GM23338 (cell line): ENCODE data around the gene BCL2. TPM values are rescaled to one million over a fixed set of nuclear protein-coding genes. Genes with fewer than 3 reads are reported as not detected.

Experiments used
- EZH2 ChIP-seq: fragments of 200-600 bp; sonication (generic); IDR thresholded peaks from one replicate; pipeline ENCODE4 v1.8.0; 2017; ENCODE audit warnings: antibody characterized with exemption, mild to moderate bottlenecking, low read depth; ENCODE audit not compliant: unreplicated experiment
- EZH2phosphoT487 ChIP-seq: fragments of 200-600 bp; sonication (generic); IDR thresholded peaks from one replicate; pipeline ENCODE4 v1.8.1; 2018; ENCODE audit warnings: antibody characterized with exemption; ENCODE audit not compliant: unreplicated experiment
- STAT1 ChIP-seq: IDR thresholded peaks from one replicate; pipeline ENCODE4 v1.6.1; 2016; ENCODE audit warnings: antibody characterized with exemption; ENCODE audit not compliant: unreplicated experiment
- polyA plus RNA-seq: library from polyadenylated mRNA; unstranded; fragments of >200 nt; fragmentation: Nextera tagmentation; extraction: Ambion mirVana; gene quantifications from 2 replicates; pipeline ENCODE4 v1.2.1, GENCODE V29; 2016
- total RNA-seq: library from RNA; depleted of rRNA; stranded (reverse); fragments of >200 nt; shearing (Covaris generic); gene quantifications from 2 replicates; pipeline ENCODE4 v1.2.3, GENCODE V29; 2014
- TF ChIP-seq, protein P1 (sequence below): fragments of 250-450 bp; sonication (Bioruptor Pico); IDR thresholded peaks from 2 replicates; pipeline ENCODE4 v1.5.0; 2020; ENCODE audit warnings: mild to moderate bottlenecking, moderate library complexity
- TF ChIP-seq, protein P2 (sequence below): IDR thresholded peaks from one replicate; pipeline ENCODE4 v1.6.1; 2018; ENCODE audit warnings: antibody characterized with exemption; ENCODE audit not compliant: unreplicated experiment

Gene BCL2
- total and polyA plus RNA-seq, 2 experiments from 2014 or later, result 1.2 to 4.0 TPM

GRCh38 chr18:63131959-63132818, 187.4 kb downstream of the BCL2 start (continued):
- TF ChIP-seq, protein P1, sequence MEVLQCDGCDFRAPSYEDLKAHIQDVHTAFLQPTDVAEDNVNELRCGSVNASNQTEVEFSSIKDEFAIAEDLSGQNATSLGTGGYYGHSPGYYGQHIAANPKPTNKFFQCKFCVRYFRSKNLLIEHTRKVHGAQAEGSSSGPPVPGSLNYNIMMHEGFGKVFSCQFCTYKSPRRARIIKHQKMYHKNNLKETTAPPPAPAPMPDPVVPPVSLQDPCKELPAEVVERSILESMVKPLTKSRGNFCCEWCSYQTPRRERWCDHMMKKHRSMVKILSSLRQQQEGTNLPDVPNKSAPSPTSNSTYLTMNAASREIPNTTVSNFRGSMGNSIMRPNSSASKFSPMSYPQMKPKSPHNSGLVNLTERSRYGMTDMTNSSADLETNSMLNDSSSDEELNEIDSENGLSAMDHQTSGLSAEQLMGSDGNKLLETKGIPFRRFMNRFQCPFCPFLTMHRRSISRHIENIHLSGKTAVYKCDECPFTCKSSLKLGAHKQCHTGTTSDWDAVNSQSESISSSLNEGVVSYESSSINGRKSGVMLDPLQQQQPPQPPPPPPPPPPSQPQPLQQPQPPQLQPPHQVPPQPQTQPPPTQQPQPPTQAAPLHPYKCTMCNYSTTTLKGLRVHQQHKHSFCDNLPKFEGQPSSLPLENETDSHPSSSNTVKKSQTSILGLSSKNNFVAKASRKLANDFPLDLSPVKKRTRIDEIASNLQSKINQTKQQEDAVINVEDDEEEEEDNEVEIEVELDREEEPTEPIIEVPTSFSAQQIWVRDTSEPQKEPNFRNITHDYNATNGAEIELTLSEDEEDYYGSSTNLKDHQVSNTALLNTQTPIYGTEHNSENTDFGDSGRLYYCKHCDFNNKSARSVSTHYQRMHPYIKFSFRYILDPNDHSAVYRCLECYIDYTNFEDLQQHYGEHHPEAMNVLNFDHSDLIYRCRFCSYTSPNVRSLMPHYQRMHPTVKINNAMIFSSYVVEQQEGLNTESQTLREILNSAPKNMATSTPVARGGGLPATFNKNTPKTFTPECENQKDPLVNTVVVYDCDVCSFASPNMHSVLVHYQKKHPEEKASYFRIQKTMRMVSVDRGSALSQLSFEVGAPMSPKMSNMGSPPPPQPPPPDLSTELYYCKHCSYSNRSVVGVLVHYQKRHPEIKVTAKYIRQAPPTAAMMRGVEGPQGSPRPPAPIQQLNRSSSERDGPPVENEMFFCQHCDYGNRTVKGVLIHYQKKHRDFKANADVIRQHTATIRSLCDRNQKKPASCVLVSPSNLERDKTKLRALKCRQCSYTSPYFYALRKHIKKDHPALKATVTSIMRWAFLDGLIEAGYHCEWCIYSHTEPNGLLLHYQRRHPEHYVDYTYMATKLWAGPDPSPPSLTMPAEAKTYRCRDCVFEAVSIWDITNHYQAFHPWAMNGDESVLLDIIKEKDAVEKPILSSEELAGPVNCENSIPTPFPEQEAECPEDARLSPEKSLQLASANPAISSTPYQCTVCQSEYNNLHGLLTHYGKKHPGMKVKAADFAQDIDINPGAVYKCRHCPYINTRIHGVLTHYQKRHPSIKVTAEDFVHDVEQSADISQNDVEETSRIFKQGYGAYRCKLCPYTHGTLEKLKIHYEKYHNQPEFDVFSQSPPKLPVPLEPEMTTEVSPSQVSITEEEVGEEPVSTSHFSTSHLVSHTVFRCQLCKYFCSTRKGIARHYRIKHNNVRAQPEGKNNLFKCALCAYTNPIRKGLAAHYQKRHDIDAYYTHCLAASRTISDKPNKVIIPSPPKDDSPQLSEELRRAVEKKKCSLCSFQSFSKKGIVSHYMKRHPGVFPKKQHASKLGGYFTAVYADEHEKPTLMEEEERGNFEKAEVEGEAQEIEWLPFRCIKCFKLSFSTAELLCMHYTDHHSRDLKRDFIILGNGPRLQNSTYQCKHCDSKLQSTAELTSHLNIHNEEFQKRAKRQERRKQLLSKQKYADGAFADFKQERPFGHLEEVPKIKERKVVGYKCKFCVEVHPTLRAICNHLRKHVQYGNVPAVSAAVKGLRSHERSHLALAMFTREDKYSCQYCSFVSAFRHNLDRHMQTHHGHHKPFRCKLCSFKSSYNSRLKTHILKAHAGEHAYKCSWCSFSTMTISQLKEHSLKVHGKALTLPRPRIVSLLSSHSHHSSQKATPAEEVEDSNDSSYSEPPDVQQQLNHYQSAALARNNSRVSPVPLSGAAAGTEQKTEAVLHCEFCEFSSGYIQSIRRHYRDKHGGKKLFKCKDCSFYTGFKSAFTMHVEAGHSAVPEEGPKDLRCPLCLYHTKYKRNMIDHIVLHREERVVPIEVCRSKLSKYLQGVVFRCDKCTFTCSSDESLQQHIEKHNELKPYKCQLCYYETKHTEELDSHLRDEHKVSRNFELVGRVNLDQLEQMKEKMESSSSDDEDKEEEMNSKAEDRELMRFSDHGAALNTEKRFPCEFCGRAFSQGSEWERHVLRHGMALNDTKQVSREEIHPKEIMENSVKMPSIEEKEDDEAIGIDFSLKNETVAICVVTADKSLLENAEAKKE (CRISPR knock-in tag), result no peak
- TF ChIP-seq, protein P2, sequence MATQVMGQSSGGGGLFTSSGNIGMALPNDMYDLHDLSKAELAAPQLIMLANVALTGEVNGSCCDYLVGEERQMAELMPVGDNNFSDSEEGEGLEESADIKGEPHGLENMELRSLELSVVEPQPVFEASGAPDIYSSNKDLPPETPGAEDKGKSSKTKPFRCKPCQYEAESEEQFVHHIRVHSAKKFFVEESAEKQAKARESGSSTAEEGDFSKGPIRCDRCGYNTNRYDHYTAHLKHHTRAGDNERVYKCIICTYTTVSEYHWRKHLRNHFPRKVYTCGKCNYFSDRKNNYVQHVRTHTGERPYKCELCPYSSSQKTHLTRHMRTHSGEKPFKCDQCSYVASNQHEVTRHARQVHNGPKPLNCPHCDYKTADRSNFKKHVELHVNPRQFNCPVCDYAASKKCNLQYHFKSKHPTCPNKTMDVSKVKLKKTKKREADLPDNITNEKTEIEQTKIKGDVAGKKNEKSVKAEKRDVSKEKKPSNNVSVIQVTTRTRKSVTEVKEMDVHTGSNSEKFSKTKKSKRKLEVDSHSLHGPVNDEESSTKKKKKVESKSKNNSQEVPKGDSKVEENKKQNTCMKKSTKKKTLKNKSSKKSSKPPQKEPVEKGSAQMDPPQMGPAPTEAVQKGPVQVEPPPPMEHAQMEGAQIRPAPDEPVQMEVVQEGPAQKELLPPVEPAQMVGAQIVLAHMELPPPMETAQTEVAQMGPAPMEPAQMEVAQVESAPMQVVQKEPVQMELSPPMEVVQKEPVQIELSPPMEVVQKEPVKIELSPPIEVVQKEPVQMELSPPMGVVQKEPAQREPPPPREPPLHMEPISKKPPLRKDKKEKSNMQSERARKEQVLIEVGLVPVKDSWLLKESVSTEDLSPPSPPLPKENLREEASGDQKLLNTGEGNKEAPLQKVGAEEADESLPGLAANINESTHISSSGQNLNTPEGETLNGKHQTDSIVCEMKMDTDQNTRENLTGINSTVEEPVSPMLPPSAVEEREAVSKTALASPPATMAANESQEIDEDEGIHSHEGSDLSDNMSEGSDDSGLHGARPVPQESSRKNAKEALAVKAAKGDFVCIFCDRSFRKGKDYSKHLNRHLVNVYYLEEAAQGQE, result no peak
- no peak for TF ChIP-seq EZH2phosphoT487
- TF ChIP-seq STAT1, result no peak
- TF ChIP-seq EZH2, result no peak
